Measurements from ENCODE around the gene LCK.

The LCK gene

GRCh38 chr1:32250893-32251716 lies at the start of gene LCK:
Gene LCK, plus strand, starts transcription at chr1:32251265. Its CDS starts 23,065 bp downstream, at chr1:32274330.
- DNase-seq: no peak

DNA sequence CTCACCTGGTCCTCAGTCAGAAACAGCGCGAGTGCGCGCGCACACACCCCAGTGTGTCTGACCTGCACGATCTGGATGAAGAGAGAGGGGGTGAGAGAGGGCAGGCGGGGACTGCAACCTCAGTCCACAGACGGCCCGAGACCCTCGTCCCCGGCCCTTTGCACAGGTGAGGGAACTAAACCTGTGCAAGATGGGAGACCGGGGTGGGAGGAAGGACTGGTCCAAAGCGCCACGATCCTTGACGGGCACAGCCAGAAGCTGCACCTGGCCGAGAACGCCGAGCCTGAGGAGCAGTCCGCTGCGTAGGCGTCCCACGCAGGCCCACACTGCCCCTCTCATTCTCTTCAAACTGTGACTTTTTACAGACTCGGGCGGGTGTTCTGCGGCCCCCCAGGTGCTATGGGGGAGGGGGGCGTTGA lies 46.1 kb upstream of the LCK start:
- no peak for DNase-seq

DNA sequence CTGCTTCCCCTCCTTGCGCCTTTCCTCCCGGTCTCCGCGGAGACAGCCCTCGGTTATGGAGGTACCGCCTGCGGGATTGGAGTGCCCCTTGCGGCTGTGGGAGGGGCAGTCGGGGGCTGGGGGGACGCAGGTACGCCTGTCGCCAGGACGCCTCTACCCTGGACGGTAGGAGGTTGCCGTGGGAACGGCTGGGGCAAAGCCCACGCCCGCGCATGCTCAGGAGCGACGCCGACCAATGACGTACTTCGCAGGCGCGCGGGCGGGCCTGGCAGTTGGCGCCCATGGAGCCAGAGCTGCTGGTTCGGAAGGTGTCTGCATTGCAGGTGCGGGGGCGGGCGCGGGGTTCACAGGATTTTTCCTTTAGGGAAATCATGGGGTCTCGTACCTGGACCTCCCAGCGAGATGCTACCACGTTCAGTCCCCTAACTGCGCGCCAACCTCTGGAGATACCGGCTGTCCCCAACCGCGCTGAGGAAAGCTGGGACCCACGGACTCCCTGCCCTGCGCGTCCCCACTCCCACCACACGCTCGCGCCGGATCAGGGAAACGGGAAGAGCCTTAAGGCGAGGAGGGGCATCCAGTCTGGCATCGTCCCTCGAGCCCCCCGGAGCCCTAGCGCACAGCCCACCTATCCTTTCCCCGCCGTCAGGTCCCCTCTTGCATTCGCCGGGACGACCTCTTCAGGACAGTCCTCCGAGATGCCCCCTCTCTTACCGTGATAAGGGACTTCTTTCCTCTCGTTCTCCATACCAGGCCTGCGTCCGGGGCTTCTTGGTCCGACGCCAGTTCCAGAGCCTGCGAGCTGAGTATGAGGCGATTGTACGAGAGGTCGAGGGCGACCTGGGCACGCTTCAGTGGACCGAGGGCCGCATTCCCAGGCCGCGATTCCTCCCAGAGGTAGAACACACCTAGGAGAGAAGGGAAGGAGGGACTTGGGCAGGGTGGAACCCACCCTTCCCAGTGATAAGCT lies 45.4 kb upstream of the LCK start, which contains the start of gene IQCC:
TSS of gene IQCC (plus strand) at position 271 of the 970 bp plus-strand sequence. CDS start at position 282, 11 bp downstream.
- DNase-seq: peak; percentile 29

DNA sequence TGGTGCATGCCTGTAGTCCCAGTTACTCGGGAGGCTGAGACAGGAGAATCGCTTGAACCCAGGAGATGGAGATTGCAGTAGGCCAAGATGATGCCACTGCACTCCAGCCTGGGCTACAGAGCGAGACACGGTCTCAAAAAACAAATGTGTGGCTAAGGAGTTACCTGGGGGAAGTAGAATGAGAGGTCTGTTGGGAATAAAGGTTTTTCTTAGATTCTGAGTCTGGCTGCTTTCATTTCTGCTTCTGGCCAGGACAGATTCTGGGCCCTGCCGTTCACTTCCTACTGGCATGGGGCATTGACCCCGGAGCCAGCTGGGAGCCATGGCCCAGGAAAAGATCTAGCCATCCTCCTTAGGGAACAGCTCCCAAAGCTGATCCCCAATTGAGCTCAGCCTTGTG lies 42.6 kb upstream of the LCK start:
- DNase-seq: no peak

GRCh38 chr1:32208891-32209328 lies 42.2 kb upstream of the LCK start, which contains the start of gene DCDC2B:
Gene DCDC2B, plus strand, starts transcription at chr1:32209089. Its CDS starts 5 bp downstream, at chr1:32209094.
- DNase-seq: no peak

DNA sequence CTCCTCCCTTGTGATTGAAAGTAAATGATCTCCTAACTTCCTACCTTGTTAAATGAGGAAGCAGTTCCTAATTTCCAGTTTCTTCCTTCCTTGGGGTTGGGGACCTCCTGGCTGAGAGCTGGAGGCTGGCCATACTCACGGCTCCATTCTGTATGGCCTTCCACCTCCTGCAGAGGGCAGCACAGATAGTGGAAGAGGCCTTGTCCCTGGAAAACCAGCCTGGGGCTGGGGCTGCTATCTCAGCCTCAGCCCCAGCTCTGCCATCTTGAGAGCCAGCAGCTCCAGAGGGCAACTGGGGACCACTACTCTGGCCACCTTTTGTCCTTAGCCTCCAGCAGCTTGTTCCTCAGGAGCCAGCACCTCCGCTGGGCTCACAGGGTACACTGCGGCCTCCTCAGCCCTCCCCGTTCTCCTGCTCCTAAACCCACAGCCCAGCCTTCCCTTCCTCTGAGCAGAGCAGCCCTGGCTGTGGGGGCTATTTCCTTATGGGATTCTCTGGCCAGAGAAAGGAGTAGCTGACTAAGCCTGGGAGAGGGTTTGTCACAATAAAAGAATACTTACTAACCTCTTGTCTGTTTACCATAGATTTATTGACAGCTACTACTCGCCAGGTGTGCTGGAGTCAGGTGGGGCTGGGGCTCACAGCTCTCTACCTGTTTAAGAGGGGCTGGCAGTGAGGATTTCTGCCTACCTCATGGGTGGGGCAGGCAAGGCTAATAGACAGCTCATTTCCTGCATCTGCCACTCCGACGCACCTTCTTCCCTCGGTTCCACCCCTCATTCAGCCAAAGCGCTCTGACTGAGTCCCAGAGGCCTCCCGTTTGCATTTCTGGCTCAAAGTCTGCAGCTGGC lies 35.2 kb upstream of the LCK start:
- no peak for DNase-seq

GRCh38 chr1:32216566-32216965 lies 34.5 kb upstream of the LCK start:
- no peak for DNase-seq

DNA sequence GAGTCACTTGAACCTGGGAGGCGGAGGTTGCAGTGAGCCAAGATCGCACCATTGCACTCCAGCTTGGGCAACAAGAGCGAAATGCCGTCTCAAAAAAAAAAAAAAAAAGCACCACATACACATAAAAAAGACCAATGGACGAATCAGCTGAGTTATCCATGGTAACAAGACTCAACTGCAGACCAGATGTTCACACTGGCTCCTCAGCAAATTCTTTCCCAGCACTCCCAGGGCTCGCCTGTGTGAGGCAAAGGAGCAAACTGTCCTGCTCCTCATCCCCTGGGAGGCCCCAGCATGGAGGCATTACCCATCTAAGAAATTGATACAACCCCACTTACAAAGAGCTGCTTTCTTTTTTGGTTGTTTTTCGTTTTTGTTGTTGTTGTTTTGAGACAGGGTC lies 32.0 kb upstream of the LCK start:
- DNase-seq: no peak

GRCh38 chr1:32220746-32221580 lies 30.1 kb upstream of the LCK start:
- no peak for DNase-seq

DNA sequence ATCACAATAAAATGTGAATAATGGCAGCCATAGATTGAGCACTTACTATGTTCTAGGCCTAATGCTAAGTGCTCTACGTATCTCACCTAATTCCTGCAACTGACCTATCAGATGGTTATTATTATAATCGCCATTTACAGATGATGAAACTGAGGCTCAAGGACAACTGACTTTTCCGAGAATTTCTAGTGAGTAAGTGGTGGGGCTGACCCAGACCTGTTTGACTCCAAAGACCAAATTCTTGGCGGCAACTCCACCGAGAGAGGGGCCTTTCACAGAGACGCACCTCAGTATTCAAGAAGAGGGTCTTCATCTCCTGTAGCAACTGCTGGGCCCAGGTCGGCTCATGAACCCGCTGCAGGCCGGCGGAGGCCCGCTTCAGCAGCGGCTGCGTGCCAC lies 29.5 kb upstream of the LCK start:
- DNase-seq: no peak

DNA sequence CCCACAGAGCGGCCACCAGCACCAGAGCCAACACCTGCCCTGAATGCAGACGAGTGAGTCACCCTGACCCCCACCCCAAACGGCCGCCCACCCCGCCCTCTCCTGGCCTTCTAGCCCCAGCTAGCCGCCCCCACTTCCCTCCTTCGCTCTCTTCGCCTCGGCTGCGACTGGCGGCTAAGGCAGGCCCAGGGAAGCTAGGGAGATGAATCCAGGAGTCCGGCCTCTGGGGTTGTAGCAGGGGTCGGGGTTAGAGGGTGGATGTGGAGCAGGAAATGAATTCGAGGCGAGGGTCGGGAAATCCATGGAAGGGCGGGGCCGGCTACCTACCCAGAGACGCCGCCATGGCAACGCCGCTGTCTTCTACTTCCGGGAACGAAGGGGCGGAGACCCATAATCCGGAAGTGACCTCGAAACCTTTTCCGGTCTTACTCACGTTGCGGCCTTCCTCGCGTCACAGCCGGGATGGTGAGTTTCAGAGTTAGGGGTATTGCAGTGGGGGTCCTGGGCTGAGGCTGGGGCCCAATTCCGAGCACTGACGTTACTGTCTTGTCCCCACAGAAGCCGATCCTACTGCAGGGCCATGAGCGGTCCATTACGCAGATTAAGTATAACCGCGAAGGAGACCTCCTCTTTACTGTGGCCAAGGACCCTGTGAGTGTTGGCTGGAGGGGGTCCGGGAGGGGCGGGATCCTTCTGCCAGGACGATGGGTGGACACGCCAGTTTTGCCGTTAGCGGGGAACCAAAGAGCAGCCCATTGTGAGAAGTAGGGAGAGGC lies 28.9 kb upstream of the LCK start, which contains the start of the genes EIF3I and TMEM234:
TSS of gene EIF3I (plus strand) at position 428 of the 776 bp plus-strand sequence. CDS start at position 463, 35 bp downstream.
TSS of gene TMEM234 (minus strand) at position 374 of the 776 bp plus-strand sequence. CDS start at position 343, 31 bp downstream.
- peak; percentile 70 for DNase-seq

GRCh38 chr1:32223683-32224082 lies 27.4 kb upstream of the LCK start:
- no peak for DNase-seq

- DNase-seq: no peak
These were observed 26.8 kb upstream of the LCK start for GRCh38 chr1:32224285-32224684.

GRCh38 chr1:32228771-32229170 lies 22.3 kb upstream of the LCK start:
- DNase-seq: no peak

DNA sequence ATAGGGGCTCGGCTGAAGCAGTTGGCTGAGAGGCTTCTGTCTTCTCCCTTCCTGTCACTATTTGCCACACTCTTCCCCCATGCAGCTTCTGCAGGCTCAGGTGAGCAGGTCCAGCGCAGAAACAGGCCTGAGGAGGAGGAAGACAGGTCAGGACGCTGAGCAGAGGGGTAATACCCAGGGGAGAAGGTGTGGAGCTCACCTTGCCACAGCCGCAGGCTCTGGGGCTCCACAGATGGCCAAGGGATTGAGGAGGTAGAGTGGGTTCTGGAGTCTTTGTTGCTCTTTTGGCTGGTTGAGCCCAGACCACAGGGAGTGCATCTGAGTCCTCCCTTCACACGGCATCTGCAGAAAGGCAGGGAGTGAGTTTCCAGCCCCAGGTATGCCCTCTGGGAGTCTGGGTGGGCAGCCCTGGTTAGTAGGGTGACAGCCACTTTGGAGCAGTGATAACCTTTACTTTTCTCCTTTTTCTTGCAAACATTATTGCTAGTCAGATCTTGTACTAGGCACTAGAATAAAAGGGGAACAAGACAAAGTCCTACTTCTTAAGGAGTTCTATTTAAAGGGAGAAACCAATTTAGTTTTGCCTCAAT lies 19.1 kb upstream of the LCK start:
- no peak for DNase-seq

DNA sequence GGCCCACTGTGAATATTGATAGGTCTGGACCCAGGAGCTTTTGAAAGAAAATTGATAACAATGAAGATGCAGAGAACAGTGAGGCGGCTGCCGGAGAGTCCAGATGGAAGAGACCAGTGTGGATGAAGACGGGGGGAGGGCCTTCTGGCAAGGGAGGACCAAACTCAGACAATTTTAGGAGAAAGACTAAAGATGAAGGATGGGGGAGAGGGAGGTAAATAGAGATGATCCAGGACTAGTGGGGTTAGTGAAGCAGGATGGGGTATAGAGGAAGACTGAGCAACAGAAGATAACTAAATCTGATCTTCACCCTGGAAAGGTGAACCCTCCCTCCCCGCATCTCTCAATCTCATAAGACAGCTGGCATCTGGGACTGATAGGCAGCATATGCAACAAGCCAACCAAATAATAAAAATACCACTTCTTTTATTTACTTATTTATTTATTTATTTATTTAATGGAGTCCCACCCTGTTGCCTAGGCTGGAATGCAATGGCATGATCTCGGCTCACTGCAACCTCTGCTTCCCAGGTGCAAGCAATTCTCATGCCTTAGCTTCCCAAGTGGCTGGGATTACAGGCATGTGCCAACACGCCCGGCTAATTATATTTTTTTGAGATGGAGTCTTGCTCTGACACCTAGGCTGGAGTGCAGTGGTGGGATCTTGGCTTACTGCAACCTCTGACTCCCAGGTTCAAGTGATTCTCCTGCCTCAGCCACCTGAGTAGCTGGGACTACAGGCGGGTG lies 18.3 kb upstream of the LCK start:
- no peak for DNase-seq

GRCh38 chr1:32234792-32235191 lies 16.3 kb upstream of the LCK start:
- no peak for DNase-seq

DNA sequence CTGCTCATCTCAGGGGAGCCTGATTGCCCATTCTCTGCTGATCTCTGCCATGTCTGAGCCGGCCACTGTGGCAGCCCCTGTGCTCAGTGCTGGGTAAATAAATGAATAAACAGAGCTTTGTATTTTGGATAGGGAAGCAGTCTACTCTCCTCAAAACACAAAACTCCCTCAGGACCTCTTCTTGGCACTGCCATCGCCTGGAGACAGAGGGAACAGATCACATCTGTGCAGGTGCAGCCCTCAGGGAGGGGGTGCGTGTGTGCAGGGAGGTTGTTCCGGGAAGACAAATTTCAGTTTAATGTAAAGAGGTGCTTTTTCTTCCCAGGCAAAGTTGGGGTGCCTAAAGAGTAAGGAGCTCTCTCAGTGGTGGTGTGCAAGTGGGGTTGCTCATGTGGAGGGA lies 11.7 kb upstream of the LCK start:
- no peak for DNase-seq

DNA sequence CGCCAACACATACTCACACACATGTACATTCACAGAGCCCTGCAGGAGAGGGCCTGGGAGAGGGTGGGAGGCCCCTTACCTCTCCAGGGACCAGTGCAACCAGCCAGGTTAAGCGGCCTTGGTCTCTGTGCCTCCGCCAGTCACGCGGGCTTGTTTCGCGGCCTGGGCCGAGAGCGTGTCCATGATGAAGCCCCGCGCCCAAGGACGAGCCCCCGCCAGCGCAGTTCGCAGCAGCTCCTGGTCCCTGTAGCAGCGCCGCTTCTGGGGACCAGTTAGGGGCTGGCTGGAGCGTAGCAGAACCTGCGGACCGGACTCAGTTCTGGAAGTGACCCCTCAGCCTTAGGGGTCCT lies 11.3 kb upstream of the LCK start:
- no peak for DNase-seq
